H9 (cell line): ENCODE results near the gene NKAIN4. TPM values are rescaled to one million over a fixed set of nuclear protein-coding genes. Genes with fewer than 3 reads are reported as not detected.

Experiments used
- DNase-seq: peaks from one replicate; pipeline ENCODE4 v3.0.0-alpha.2; 2017
- H2AFZ ChIP-seq: one replicate; pipeline ENCODE4 v1.6.1; 2013; ENCODE audit warnings: mild to moderate bottlenecking, low read length, control low read depth, moderate library complexity
- H2AK5ac ChIP-seq: 2 replicates; pipeline ENCODE4 v1.6.1; 2013; ENCODE audit warnings: low read length, control low read depth, mixed read lengths; ENCODE audit not compliant: insufficient read length
- H2BK120ac ChIP-seq: one replicate; pipeline ENCODE4 v1.6.1; 2013; ENCODE audit warnings: low read depth, mild to moderate bottlenecking, low read length, control low read depth, inconsistent platforms; ENCODE audit not compliant: poor library complexity, severe bottlenecking
- H2BK12ac ChIP-seq: 2 replicates; pipeline ENCODE4 v1.6.1; 2013; ENCODE audit warnings: low read length, control low read depth, mixed read lengths, low read depth; ENCODE audit not compliant: insufficient read length
- H2BK15ac ChIP-seq: 2 replicates; pipeline ENCODE4 v1.6.1; 2013; ENCODE audit warnings: low read depth, low read length, control low read depth
- H2BK20ac ChIP-seq: one replicate; pipeline ENCODE4 v1.6.1; 2013; ENCODE audit warnings: low read depth, mild to moderate bottlenecking, low read length, control low read depth, inconsistent platforms; ENCODE audit not compliant: poor library complexity, severe bottlenecking
- H2BK5ac ChIP-seq: 2 replicates; pipeline ENCODE4 v1.6.1; 2013; ENCODE audit warnings: low read length, control low read depth, mixed read lengths; ENCODE audit not compliant: insufficient read length
- H3K14ac ChIP-seq: 2 replicates; pipeline ENCODE4 v1.6.1; 2013; ENCODE audit warnings: low read length, control low read depth; ENCODE audit not compliant: insufficient read depth
- H3K18ac ChIP-seq: 2 replicates; pipeline ENCODE4 v1.6.1; 2013; ENCODE audit warnings: low read depth, mild to moderate bottlenecking, mixed read lengths, low read length, control low read depth; ENCODE audit not compliant: insufficient read length
- H3K23ac ChIP-seq: 2 replicates; pipeline ENCODE4 v1.6.1; 2013; ENCODE audit warnings: low read length, control low read depth, mixed read lengths, low read depth; ENCODE audit not compliant: insufficient read length
- H3K23me2 ChIP-seq: 2 replicates; pipeline ENCODE4 v1.6.1; 2013; ENCODE audit warnings: low read depth, mild to moderate bottlenecking, mixed read lengths, low read length, control low read depth; ENCODE audit not compliant: insufficient read length, poor library complexity, severe bottlenecking
- H3K27ac ChIP-seq: 2 replicates; pipeline ENCODE4 v1.5.1; 2013; ENCODE audit warnings: low read length, control low read depth, mixed read lengths, low read depth; ENCODE audit not compliant: insufficient read length
- H3K27me3 ChIP-seq: 2 replicates; pipeline ENCODE4 v1.6.1; 2013; ENCODE audit warnings: low read length, control low read depth, inconsistent platforms; ENCODE audit not compliant: insufficient read depth
- H3K4ac ChIP-seq: 2 replicates; pipeline ENCODE4 v1.6.1; 2013; ENCODE audit warnings: low read depth, mild to moderate bottlenecking, control low read depth, inconsistent platforms, low read length, moderate library complexity
- H3K4me1 ChIP-seq: 2 replicates; pipeline ENCODE4 v1.6.1; 2013; ENCODE audit warnings: low read length, control low read depth, inconsistent platforms; ENCODE audit not compliant: insufficient read depth
- H3K4me2 ChIP-seq: 2 replicates; pipeline ENCODE4 v1.6.1; 2013; ENCODE audit warnings: low read length, control low read depth, mixed read lengths; ENCODE audit not compliant: insufficient read length, insufficient read depth
- H3K56ac ChIP-seq: 2 replicates; pipeline ENCODE4 v1.6.1; 2013; ENCODE audit warnings: low read depth, mild to moderate bottlenecking, mixed read lengths, low read length, control low read depth; ENCODE audit not compliant: insufficient read length
- H3K79me1 ChIP-seq: 2 replicates; pipeline ENCODE4 v1.6.1; 2013; ENCODE audit warnings: low read depth, mild to moderate bottlenecking, moderate library complexity, low read length, control low read depth, inconsistent platforms; ENCODE audit not compliant: insufficient read depth, poor library complexity, severe bottlenecking
- H3K79me2 ChIP-seq: 2 replicates; pipeline ENCODE4 v1.6.1; 2013; ENCODE audit warnings: low read length, control low read depth, inconsistent platforms; ENCODE audit not compliant: insufficient read depth
- H3K9ac ChIP-seq: 2 replicates; pipeline ENCODE4 v1.6.1; 2013; ENCODE audit warnings: low read length, control low read depth, mixed read lengths; ENCODE audit not compliant: insufficient read length; ENCODE audit errors: extremely low read depth
- H3K9me3 ChIP-seq: one replicate; pipeline ENCODE4 v1.6.1; 2013; ENCODE audit warnings: low read depth, low read length, inconsistent platforms; ENCODE audit not compliant: control insufficient read depth
- H3T11ph ChIP-seq: one replicate; pipeline ENCODE4 v1.6.1; 2013; ENCODE audit warnings: mild to moderate bottlenecking, low read length, control low read depth, inconsistent platforms
- H4K20me1 ChIP-seq: one replicate; pipeline ENCODE4 v1.6.1; 2013; ENCODE audit not compliant: control insufficient read depth, insufficient read length, insufficient read depth
- H4K5ac ChIP-seq: 2 replicates; pipeline ENCODE4 v1.6.1; 2013; ENCODE audit warnings: low read depth, mild to moderate bottlenecking, mixed read lengths, low read length, control low read depth; ENCODE audit not compliant: insufficient read length
- H4K8ac ChIP-seq: replicated peaks from 2 replicates; pipeline ENCODE4 v1.6.1; 2013; ENCODE audit warnings: low read length, control low read depth, mixed read lengths, low read depth; ENCODE audit not compliant: insufficient read length
- H4K91ac ChIP-seq: 2 replicates; pipeline ENCODE4 v1.6.1; 2013; ENCODE audit warnings: low read depth, mild to moderate bottlenecking, moderate library complexity, mixed read lengths, low read length, control low read depth; ENCODE audit not compliant: insufficient read length
- H3K27ac Mint-ChIP-seq, 3 experiments: 2 replicates in 2 of 3; 3 replicates in 1 of 3; pipeline ENCODE4 v1.8.0; 2020 to 2021; ENCODE audit warnings: mixed read lengths in 3 of 3, mild to moderate bottlenecking in 1 of 3, moderate library complexity in 1 of 3
- H3K27me3 Mint-ChIP-seq: 2 replicates; pipeline ENCODE4 v1.8.0; 2021; ENCODE audit warnings: low read depth, mild to moderate bottlenecking, moderate library complexity, mixed read lengths
- H3K36me3 Mint-ChIP-seq, 3 experiments: 2 replicates in 2 of 3; 3 replicates in 1 of 3; pipeline ENCODE4 v1.8.0; 2020 to 2021; ENCODE audit warnings: low read depth in 3 of 3, mixed read lengths in 3 of 3; ENCODE audit not compliant: insufficient read depth in 1 of 3
- H3K4me1 Mint-ChIP-seq, 2 experiments: 2 replicates each; pipeline ENCODE4 v1.8.0; 2020; ENCODE audit warnings: mixed read lengths in 2 of 2
- H3K4me3 Mint-ChIP-seq, 2 experiments: 2 replicates in 1 of 2; 3 replicates in 1 of 2; pipeline ENCODE4 v1.8.0; 2020 to 2021; ENCODE audit warnings: mild to moderate bottlenecking in 2 of 2, mixed read lengths in 2 of 2, moderate library complexity in 1 of 2
- H3K9me3 Mint-ChIP-seq, 2 experiments: 2 replicates in 1 of 2; 3 replicates in 1 of 2; pipeline ENCODE4 v1.8.0; 2020; ENCODE audit warnings: mild to moderate bottlenecking in 2 of 2, mixed read lengths in 2 of 2, moderate library complexity in 1 of 2
- CTCF ChIP-seq: fragments of 200-600 bp; sonication (generic); conservative IDR thresholded peaks from 3 replicates; pipeline ENCODE4 v1.8.0; 2021; ENCODE audit warnings: antibody characterized with exemption, mild to moderate bottlenecking
- WGBS: extraction: QIAGEN DNeasy Blood & Tissue Kit; methylation state at CpG from one replicate; pipeline ENCODE4 v1.1.7; 2013; ENCODE audit warnings: missing lambda C conversion rate, low lambda C conversion rate, mixed read lengths; ENCODE audit not compliant: insufficient read length; ENCODE audit errors: extremely low coverage; 5-methylcytosine and 5-hydroxymethylcytosine counted together
- total RNA-seq: library from RNA; stranded (reverse); gene quantifications from 2 replicates; pipeline ENCODE4 v1.2.1, GENCODE V29; 2021

Gene NKAIN4
- total RNA-seq, 1 experiment from 2014 or later: 20.9 TPM

DNA sequence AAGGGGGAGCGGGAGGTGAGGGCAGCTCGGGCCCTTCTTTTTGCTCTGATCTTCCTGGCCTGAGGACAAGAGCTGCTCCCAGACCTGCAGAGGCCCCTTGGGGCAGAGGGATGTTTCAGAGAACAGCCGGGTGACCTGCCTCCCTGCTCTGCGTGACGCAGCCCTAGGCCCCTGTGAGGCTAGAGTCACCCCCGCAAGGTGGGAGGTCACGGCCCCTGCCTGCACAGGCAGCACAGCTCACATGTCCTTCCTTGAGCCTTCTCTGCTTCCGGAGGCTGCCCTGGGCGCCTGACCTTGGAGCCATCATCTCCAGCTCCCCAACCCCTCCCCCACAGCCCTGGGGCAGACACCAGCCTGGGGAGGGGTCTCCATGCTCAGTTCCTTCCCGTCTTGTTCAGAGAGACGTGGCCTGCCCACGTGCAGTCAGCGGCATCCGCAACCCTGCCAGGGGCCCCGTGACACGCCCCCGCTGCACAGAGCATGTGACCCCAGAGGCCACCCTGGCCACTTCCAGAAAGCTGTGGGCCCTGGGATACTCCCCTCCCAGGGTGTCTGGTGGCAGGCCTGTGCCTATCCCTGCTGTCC, 18.8 kb downstream of the NKAIN4 start, which contains the start of gene BIRC7:
Gene BIRC7, plus strand, starts transcription at position 507 of the 585 bp plus-strand sequence. CDS start 192 bp downstream, outside the sequence.
- Histone ChIP-seq H3K23ac (no peak within 1 kb of the TSS), H3K79me2 (no peaks in the 10 kb centered on the region), H2AFZ (no peak within 1 kb of the TSS), H3K9ac (no peak within 1 kb of the TSS), H3K23me2 (no peaks in the 10 kb centered on the region), H3K79me1 (no peaks in the 10 kb centered on the region), H3K27me3 (no peaks in the 10 kb centered on the region), H2BK20ac (no peak within 1 kb of the TSS), H3K4me2 (peak within 1 kb of the TSS; percentile 25), H4K5ac (no peak within 1 kb of the TSS), H2BK12ac (no peak within 1 kb of the TSS), H3K18ac (no peak within 1 kb of the TSS), H3K14ac (no peak within 1 kb of the TSS; the same call in 1 of the 2 replicates), H2BK15ac (no peak within 1 kb of the TSS), H3T11ph (no peak within 1 kb of the TSS), H3K27ac (no peak within 1 kb of the TSS), H2AK5ac (no peak within 1 kb of the TSS), H3K9me3 (no peaks in the 10 kb centered on the region), H3K4me1 (peaks cover 2% of the 10 kb centered on the region; the same call in 1 of the 2 replicates), H3K56ac (no peak within 1 kb of the TSS), H3K4ac (no peak within 1 kb of the TSS), H2BK5ac (no peak within 1 kb of the TSS), H2BK120ac (no peak within 1 kb of the TSS), H4K20me1 (no peaks in the 10 kb centered on the region), H4K91ac (no peak within 1 kb of the TSS), H4K8ac (no peak within 1 kb of the TSS)
- H3K4me3 Mint-ChIP-seq: peak within 1 kb of the TSS in 1 of 2 experiments; percentile 64; a peak in 1 of 5 replicates
- H3K36me3 Mint-ChIP-seq: no peaks in the 10 kb centered on the region
- peaks cover 14% of the 10 kb centered on the region for H3K27me3 Mint-ChIP-seq
- no peaks in the 10 kb centered on the region; a peak in 1 of 5 replicates for H3K9me3 Mint-ChIP-seq
- DNase-seq: no peak
- H3K4me1 Mint-ChIP-seq: peaks cover 17 to 35% of the 10 kb centered on the region in 2 experiments
- TF ChIP-seq CTCF: no peak
- WGBS: no CpG with 5 or more reads among the region's 17 CpGs
- H3K27ac Mint-ChIP-seq: no peak within 1 kb of the TSS; a peak in 1 of 7 replicates
